ENCODE measurements around the gene FAM228B. TPM values are rescaled to one million over a fixed set of nuclear protein-coding genes. Genes with fewer than 3 reads are reported as not detected.
"Not testable (repeated sequence)": the region's sequence is repeated elsewhere in the genome, so short reads cannot be mapped to it uniquely, and the experiment has no call there.

FAM228B gene
- total RNA-seq, 6 experiments from 2014 or later, result 8.3 to 11.8 (median 8.9) TPM

DNA sequence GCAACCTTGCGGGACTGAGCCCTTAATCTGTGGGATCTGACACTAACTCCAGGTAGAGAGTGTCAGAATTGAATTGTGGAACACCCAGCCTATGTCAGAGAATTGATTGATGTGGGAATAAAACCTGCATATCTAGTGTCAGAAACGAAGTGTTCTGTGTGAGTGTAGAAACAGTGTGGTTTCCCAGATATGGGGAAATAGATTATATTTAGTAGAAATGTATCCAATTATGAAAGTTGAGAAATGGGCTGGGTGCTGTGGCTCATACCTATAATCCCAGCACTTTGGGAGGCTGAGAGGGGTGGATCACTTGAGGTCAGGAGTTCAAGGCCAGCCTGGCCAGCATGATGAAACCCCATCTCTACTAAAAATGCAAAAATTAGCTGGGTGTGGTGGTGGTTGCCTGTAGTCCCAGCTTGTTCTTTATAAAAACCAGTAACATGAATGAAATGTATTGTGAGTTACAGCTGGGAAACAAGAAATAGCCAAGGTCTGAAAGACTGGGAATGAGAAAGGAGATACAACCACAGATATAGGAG, 34.4 kb upstream of the FAM228B start:
- Mint-ChIP-seq H3K4me1 (ENCODE audit: low read depth) (peaks cover 9% of the 10 kb centered on the region), H3K9me3 (no peaks in the 10 kb centered on the region), H3K4me3 (no peak overlapping the region), H3K27me3 (ENCODE audit: insufficient read depth) (no peaks in the 10 kb centered on the region; the same call in 1 of the 2 replicates), H3K36me3 (ENCODE audit: low read depth) (no peaks in the 10 kb centered on the region), H3K27ac (no peak overlapping the region)
- no peak for DNase-seq
- TF ChIP-seq, protein P1, sequence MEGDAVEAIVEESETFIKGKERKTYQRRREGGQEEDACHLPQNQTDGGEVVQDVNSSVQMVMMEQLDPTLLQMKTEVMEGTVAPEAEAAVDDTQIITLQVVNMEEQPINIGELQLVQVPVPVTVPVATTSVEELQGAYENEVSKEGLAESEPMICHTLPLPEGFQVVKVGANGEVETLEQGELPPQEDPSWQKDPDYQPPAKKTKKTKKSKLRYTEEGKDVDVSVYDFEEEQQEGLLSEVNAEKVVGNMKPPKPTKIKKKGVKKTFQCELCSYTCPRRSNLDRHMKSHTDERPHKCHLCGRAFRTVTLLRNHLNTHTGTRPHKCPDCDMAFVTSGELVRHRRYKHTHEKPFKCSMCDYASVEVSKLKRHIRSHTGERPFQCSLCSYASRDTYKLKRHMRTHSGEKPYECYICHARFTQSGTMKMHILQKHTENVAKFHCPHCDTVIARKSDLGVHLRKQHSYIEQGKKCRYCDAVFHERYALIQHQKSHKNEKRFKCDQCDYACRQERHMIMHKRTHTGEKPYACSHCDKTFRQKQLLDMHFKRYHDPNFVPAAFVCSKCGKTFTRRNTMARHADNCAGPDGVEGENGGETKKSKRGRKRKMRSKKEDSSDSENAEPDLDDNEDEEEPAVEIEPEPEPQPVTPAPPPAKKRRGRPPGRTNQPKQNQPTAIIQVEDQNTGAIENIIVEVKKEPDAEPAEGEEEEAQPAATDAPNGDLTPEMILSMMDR (IDR thresholded peaks at IDR 0.05), result no peak

DNA sequence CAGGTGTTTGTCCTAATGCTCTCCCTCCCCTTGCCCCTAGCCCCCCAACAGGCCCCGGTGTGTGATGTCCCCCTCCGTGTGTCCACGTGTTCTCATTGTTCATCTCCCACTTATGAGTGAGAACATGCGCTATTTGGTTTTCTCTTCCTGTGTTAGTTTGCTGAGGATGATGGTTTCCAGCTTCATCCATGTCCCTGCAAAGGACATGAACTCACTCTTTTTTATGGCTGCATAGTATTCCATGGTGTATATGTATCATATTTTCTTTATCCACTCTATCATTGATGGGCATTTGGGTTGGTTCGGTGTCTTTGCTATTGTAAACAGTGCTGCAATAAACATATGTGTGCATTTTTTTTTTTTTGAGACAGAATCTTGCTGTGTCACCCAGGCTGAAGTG, 30.0 kb upstream of the FAM228B start:
- not testable (repeated sequence) for H3K9me3 Mint-ChIP-seq; H3K27me3 Mint-ChIP-seq (ENCODE audit: insufficient read depth); H3K4me1 Mint-ChIP-seq (ENCODE audit: low read depth); DNase-seq; H3K27ac Mint-ChIP-seq; H3K4me3 Mint-ChIP-seq
- H3K36me3 Mint-ChIP-seq (ENCODE audit: low read depth), result peaks cover 14% of the 10 kb centered on the region; the same call in 1 of the 2 replicates

DNA sequence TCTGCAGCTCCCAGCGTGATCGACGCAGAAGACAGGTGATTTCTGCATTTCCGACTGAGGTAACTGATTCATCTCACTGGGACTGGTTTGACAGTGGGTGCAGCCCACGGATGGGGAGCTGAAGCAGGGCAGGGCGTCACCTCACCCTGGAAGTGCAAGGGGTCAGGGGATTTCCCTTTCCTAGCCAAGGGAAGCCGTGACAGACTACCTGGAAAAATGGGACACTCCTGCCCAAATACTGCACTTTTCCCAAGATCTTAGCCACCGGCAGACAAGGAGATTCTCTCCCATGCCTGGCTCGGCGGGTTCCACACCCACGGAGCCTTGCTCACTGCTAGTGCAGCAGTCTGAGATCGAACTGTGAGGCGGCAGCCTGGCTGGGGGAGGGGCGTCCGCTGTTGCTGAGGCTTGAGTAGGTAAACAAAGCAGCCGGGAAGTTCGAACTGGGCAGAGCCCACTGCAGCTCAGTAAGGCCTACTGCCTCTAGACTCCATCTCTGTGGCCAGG, 28.0 kb upstream of the FAM228B start:
- not testable (repeated sequence) for H3K4me1 Mint-ChIP-seq (ENCODE audit: low read depth); H3K4me3 Mint-ChIP-seq; DNase-seq; H3K9me3 Mint-ChIP-seq; H3K27me3 Mint-ChIP-seq (ENCODE audit: insufficient read depth); H3K27ac Mint-ChIP-seq
- peaks cover 19% of the 10 kb centered on the region; the same call in 1 of the 2 replicates for H3K36me3 Mint-ChIP-seq (ENCODE audit: low read depth)

DNA sequence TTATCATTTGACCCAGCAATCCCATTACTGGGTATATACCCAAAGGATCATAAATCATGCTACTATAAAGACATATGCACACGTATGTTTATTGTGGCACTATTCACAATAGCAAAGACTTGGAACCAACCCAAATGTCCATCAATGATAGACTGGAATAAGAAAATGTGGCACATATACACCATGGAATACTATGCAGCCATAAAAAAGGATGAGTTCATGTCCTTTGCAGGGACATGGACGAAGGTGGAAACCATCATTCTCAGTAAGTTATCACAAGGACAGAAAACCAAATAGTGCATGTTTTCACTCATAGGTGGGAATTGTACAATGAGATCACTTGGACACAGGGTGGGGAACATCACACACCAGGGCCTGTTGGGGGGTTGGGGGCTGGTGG, 22.5 kb upstream of the FAM228B start:
- H3K36me3 Mint-ChIP-seq (ENCODE audit: low read depth), result peaks cover 19% of the 10 kb centered on the region; the same call in 1 of the 2 replicates
- H3K27ac Mint-ChIP-seq; H3K9me3 Mint-ChIP-seq; H3K4me1 Mint-ChIP-seq (ENCODE audit: low read depth); H3K4me3 Mint-ChIP-seq; DNase-seq; H3K27me3 Mint-ChIP-seq (ENCODE audit: insufficient read depth): not testable (repeated sequence)

DNA sequence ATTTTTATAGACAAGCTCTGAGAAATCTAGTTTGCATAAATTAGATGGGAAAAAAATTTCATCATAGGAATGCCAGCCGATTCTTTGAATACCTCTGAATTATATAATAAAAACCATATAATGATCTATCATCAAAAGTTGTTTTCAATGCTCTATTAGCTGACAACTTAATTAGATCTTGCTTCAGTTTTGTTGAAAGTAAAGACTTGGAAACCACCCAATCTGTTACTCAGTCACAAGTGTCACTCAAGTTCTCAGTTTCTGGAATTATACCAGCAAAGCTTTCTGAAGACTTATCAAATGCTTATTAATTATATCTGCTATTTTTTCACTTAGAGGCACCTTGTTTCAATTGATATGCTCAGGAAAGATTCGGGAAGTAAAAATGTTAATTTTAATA, 21.3 kb upstream of the FAM228B start:
- peaks cover 15% of the 10 kb centered on the region; the same call in 1 of the 2 replicates for H3K36me3 Mint-ChIP-seq (ENCODE audit: low read depth)
- no peak for DNase-seq
- H3K27ac Mint-ChIP-seq, result no peak overlapping the region
- no peaks in the 10 kb centered on the region for H3K27me3 Mint-ChIP-seq (ENCODE audit: insufficient read depth)
- TF ChIP-seq, protein P1 (IDR thresholded peaks at IDR 0.05), result no peak
- H3K9me3 Mint-ChIP-seq, result peaks cover 4% of the 10 kb centered on the region; the same call in 1 of the 2 replicates
- no peak overlapping the region for H3K4me3 Mint-ChIP-seq
- peaks cover 8% of the 10 kb centered on the region for H3K4me1 Mint-ChIP-seq (ENCODE audit: low read depth)

DNA sequence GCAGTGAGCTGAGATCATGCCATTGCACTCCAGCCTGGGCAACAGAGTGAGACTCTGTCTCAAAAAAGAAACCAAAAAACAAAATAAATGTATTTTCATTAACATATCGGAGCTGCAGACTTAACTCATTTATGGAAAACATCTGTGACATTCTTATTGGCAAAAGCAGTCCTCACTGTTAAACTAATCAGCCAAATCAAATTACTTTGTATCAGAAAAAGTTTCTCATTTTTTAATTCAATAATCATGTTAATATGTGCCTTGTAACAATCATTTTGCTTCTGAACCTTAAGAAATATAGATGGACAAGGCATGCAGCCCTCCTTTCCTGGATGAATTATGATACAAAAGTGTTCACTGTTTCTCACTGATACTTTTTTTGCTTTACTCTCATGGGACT, 20.6 kb upstream of the FAM228B start:
- Mint-ChIP-seq H3K27me3 (ENCODE audit: insufficient read depth) (no peaks in the 10 kb centered on the region), H3K4me3 (no peak overlapping the region), H3K9me3 (peaks cover 4% of the 10 kb centered on the region; the same call in 1 of the 2 replicates), H3K27ac (no peak overlapping the region), H3K36me3 (ENCODE audit: low read depth) (peaks cover 13% of the 10 kb centered on the region; the same call in 1 of the 2 replicates), H3K4me1 (ENCODE audit: low read depth) (peaks cover 10% of the 10 kb centered on the region)
- DNase-seq, result no peak
- TF ChIP-seq, protein P1 (IDR thresholded peaks at IDR 0.05), result no peak

DNA sequence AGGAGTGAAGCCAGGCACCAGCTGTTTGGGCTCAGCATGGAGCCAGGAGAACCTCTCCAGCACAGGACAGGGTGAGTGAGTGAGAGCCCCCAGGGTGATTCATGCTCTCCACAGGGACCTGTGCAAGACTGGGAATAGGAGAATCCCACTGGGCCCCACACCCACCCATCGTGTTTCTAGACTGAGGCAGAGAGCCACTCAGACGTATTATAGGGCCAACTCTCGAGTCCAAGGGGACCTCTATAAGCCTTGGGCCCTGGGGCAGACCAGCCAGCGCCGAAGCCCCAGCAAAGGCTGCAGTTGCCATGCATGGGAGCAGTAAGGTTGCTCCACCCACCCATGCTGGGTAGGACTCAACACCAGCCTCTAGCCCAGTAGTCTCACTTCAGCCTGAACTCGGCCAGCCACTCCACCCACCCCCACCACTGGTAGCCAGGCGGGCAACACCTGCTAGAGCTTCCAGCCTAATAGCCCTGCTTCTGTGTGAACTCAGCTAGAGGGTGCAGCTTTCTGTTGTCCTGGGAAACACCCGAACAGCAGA, 19.1 kb upstream of the FAM228B start:
- H3K27ac Mint-ChIP-seq, result no peak overlapping the region
- H3K4me3 Mint-ChIP-seq, result no peak overlapping the region
- TF ChIP-seq, protein P1 (IDR thresholded peaks at IDR 0.05), result no peak
- DNase-seq, result no peak
- H3K36me3 Mint-ChIP-seq (ENCODE audit: low read depth), result peaks cover 23% of the 10 kb centered on the region
- H3K4me1 Mint-ChIP-seq (ENCODE audit: low read depth), result peaks cover 25% of the 10 kb centered on the region
- no peaks in the 10 kb centered on the region for H3K27me3 Mint-ChIP-seq (ENCODE audit: insufficient read depth)
- peaks cover 4% of the 10 kb centered on the region; the same call in 1 of the 2 replicates for H3K9me3 Mint-ChIP-seq
